Brain pericyte (primary cell): ENCODE data around the gene CBLIF.
A peak's percentile ranks its signal among the peaks of the same experiment; 100 is the strongest.
"Not testable (repeated sequence)": the region's sequence is repeated elsewhere in the genome, so short reads cannot be mapped to it uniquely, and the experiment has no call there.

Source experiments
- DNase-seq: peaks from one replicate; pipeline ENCODE4 v3.0.0-alpha.2; 2012; ENCODE audit warnings: low read depth, low spot score

CBLIF gene

GRCh38 chr11:59848439-59848838 is 3.1 kb upstream of the CBLIF start:
- DNase-seq: not testable (repeated sequence)

- no peak for DNase-seq
These were observed 2.3 kb upstream of the CBLIF start for GRCh38 chr11:59847626-59848025.

- DNase-seq: no peak
These were observed 1.3 kb upstream of the CBLIF start for GRCh38 chr11:59846556-59846955.

GRCh38 chr11:59842316-59842715 is 3.0 kb downstream of the CBLIF start:
- DNase-seq: no peak

GRCh38 chr11:59841514-59841913 is 3.8 kb downstream of the CBLIF start:
- no peak for DNase-seq

GRCh38 chr11:59839615-59840014 is 5.7 kb downstream of the CBLIF start:
- DNase-seq: no peak

- DNase-seq: no peak
These were observed 11.7 kb downstream of the CBLIF start for GRCh38 chr11:59833602-59834001.

- no peak for DNase-seq
These were observed 15.9 kb downstream of the CBLIF start for GRCh38 chr11:59829358-59829757.

GRCh38 chr11:59822989-59823566 is 22.2 kb downstream of the CBLIF start:
- DNase-seq: no peak

- DNase-seq: no peak
These were observed 26.7 kb downstream of the CBLIF start for GRCh38 chr11:59818572-59818971.

- not testable (repeated sequence) for DNase-seq
These were observed 28.9 kb downstream of the CBLIF start for GRCh38 chr11:59816434-59816833.

- no peak for DNase-seq
These were observed 29.5 kb downstream of the CBLIF start for GRCh38 chr11:59815754-59816153.

GRCh38 chr11:59814021-59814420 is 31.3 kb downstream of the CBLIF start:
- DNase-seq: no peak

- DNase-seq: no peak
These were observed 31.9 kb downstream of the CBLIF start for GRCh38 chr11:59813364-59813763.

- no peak for DNase-seq
These were observed 33.1 kb downstream of the CBLIF start for GRCh38 chr11:59812220-59812619.

GRCh38 chr11:59810911-59811259 is 34.4 kb downstream of the CBLIF start:
- no peak for DNase-seq

GRCh38 chr11:59810189-59810910 is 34.9 kb downstream of the CBLIF start, which contains the start of gene MRPL16:
MRPL16 (minus strand) TSS chr11:59810778; CDS start chr11:59810658, 120 bp downstream.
- DNase-seq: peak; percentile 51

- DNase-seq: no peak
These were observed 38.2 kb downstream of the CBLIF start for GRCh38 chr11:59807047-59807610.

- DNase-seq: no peak
These were observed 41.2 kb downstream of the CBLIF start for GRCh38 chr11:59804061-59804460.

GRCh38 chr11:59802639-59803176 is 42.6 kb downstream of the CBLIF start:
- DNase-seq: no peak

- DNase-seq: no peak
These were observed 43.2 kb downstream of the CBLIF start for GRCh38 chr11:59801981-59802638.

GRCh38 chr11:59801160-59801706 is 44.1 kb downstream of the CBLIF start:
- DNase-seq: no peak
